ENCODE results near the gene RAMACL. TPM values are rescaled to one million over a fixed set of nuclear protein-coding genes. Genes with fewer than 3 reads are reported as not detected.

RAMACL gene
- total and polyA plus RNA-seq, 4 donors, result 0.22 to 0.59 (median 0.31) TPM

DNA sequence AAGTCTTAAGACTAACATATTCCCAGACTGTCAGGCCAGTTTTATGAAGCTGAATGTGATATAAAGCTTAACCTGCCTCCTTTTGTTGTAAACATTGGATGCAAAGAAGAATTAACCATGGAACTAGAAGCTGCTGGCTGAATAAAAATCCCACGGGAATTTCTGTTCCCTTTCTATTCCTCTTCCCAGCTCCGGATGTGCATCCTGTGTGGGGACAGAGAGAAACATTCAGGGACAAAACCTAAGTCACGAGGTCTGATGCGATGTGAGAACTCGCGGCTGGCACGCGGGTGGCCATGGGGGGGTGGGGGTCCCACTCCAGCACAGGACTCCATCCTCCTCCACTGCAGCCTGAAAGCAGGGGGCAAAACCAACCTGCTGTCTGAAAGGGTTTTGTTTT, 32.2 kb downstream of the RAMACL start:
- no peaks in the 10 kb centered on the region for H3K9me3 ChIP-seq (ENCODE audit: control insufficient read depth in 4 of 4, low read length in 3 of 4)
- H3K27ac ChIP-seq (ENCODE audit: low read depth in 1 of 2, low read length in 2 of 2), result peak overlapping the region in 1 of 2 donors; percentile 58
- no peak overlapping the region for H3K9ac ChIP-seq (ENCODE audit: low read depth in 1 of 2, low read length in 2 of 2)
- TF ChIP-seq, protein P1, sequence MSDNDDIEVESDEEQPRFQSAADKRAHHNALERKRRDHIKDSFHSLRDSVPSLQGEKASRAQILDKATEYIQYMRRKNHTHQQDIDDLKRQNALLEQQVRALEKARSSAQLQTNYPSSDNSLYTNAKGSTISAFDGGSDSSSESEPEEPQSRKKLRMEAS (IDR thresholded peaks at IDR 0.05), result peak; percentile 33
- TF ChIP-seq, protein P2, sequence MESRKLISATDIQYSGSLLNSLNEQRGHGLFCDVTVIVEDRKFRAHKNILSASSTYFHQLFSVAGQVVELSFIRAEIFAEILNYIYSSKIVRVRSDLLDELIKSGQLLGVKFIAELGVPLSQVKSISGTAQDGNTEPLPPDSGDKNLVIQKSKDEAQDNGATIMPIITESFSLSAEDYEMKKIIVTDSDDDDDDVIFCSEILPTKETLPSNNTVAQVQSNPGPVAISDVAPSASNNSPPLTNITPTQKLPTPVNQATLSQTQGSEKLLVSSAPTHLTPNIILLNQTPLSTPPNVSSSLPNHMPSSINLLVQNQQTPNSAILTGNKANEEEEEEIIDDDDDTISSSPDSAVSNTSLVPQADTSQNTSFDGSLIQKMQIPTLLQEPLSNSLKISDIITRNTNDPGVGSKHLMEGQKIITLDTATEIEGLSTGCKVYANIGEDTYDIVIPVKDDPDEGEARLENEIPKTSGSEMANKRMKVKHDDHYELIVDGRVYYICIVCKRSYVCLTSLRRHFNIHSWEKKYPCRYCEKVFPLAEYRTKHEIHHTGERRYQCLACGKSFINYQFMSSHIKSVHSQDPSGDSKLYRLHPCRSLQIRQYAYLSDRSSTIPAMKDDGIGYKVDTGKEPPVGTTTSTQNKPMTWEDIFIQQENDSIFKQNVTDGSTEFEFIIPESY (IDR thresholded peaks at IDR 0.05), result no peak
- peaks cover 2 to 24% (median 8%) of the 10 kb centered on the region in 4 donors for H3K4me1 ChIP-seq (ENCODE audit: control insufficient read depth in 4 of 4, insufficient read depth in 4 of 4, low read length in 3 of 4)
- H3K4me3 ChIP-seq (ENCODE audit: low read depth in 1 of 3, low read length in 3 of 3), result no peak overlapping the region
- H3K27me3 ChIP-seq (ENCODE audit: control insufficient read depth in 4 of 4, insufficient read depth in 4 of 4, low read length in 3 of 4), result no peaks in the 10 kb centered on the region
- WGBS, result 84% methylated on average over 8 of the region's 8 CpGs
- H3K36me3 ChIP-seq (ENCODE audit: control insufficient read depth in 4 of 4, insufficient read depth in 3 of 4, low read depth in 1 of 4, low read length in 3 of 4), result no peaks in the 10 kb centered on the region
- no peak for DNase-seq (ENCODE audit: low spot score)

DNA sequence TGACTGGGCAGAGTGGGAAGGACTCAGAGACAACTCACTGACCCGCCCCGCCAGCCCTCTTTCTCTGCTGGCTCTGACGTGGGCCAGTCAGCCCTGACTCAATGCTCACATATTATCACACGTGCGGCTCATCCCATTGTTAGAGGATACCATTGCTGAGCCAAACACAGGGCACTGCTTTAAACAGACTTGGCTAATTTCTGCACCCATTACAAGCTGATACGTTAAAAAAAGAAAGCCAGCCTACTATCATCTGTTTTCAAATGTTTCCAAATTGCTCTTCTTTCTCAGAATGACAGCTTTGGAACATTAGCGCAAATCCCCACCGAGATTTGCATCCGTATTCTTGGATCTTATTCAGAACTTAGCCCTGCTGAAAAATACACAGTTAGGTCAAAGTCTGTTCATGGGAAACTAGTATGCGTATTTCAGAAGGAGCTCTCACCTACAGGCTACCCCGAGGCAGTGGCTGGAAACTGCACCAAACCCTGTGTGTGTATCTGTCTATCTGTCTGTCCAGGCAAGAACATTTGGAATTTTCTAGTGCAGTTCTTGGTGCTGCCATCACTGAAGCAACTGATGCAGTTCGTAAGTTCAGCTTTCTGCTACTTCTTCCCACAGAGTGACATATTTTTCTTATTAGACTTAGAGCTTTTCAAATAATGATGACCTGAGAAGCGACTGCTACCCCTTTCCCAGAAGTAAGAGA, 32.8 kb downstream of the RAMACL start:
- Histone ChIP-seq H3K4me1 (ENCODE audit: control insufficient read depth in 4 of 4, insufficient read depth in 4 of 4, low read length in 3 of 4) (peaks cover 2 to 24% (median 8%) of the 10 kb centered on the region in 4 donors), H3K9ac (ENCODE audit: low read depth in 1 of 2, low read length in 2 of 2) (no peak overlapping the region), H3K9me3 (ENCODE audit: control insufficient read depth in 4 of 4, low read length in 3 of 4) (no peaks in the 10 kb centered on the region), H3K27me3 (ENCODE audit: control insufficient read depth in 4 of 4, insufficient read depth in 4 of 4, low read length in 3 of 4) (no peaks in the 10 kb centered on the region), H3K4me3 (ENCODE audit: low read depth in 1 of 3, low read length in 3 of 3) (no peak overlapping the region), H3K36me3 (ENCODE audit: control insufficient read depth in 4 of 4, insufficient read depth in 3 of 4, low read depth in 1 of 4, low read length in 3 of 4) (no peaks in the 10 kb centered on the region), H3K27ac (ENCODE audit: low read depth in 1 of 2, low read length in 2 of 2) (peak overlapping the region; percentile 6 to 58)
- 59% methylated on average over 13 of the region's 13 CpGs for WGBS
- peak; percentile 37 to 74 for TF ChIP-seq HNF4A (conservative IDR thresholded peaks at IDR 0.05)
- no peak for TF ChIP-seq EGR1 (IDR thresholded peaks at IDR 0.05; ENCODE audit: low read depth in 2 of 2)
- peak in 1 of 2 donors; percentile 20 for TF ChIP-seq RAD21 (IDR thresholded peaks at IDR 0.05)
- TF ChIP-seq, protein P2 (IDR thresholded peaks at IDR 0.05), result no peak
- TF ChIP-seq JUND (IDR thresholded peaks at IDR 0.05), result no peak
- peak; percentile 2 for TF ChIP-seq SP1 (IDR thresholded peaks at IDR 0.05)
- TF ChIP-seq RXRA (IDR thresholded peaks at IDR 0.05), result peak in 1 of 2 donors; percentile 40
- TF ChIP-seq, protein P1 (IDR thresholded peaks at IDR 0.05), result peak; percentile 9
- no peak for TF ChIP-seq NR2F2 (IDR thresholded peaks at IDR 0.05)
- TF ChIP-seq, protein P3, sequence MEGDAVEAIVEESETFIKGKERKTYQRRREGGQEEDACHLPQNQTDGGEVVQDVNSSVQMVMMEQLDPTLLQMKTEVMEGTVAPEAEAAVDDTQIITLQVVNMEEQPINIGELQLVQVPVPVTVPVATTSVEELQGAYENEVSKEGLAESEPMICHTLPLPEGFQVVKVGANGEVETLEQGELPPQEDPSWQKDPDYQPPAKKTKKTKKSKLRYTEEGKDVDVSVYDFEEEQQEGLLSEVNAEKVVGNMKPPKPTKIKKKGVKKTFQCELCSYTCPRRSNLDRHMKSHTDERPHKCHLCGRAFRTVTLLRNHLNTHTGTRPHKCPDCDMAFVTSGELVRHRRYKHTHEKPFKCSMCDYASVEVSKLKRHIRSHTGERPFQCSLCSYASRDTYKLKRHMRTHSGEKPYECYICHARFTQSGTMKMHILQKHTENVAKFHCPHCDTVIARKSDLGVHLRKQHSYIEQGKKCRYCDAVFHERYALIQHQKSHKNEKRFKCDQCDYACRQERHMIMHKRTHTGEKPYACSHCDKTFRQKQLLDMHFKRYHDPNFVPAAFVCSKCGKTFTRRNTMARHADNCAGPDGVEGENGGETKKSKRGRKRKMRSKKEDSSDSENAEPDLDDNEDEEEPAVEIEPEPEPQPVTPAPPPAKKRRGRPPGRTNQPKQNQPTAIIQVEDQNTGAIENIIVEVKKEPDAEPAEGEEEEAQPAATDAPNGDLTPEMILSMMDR (IDR thresholded peaks at IDR 0.05; ENCODE audit: low read depth, low read length, missing input control), result no peak
- no peak for TF ChIP-seq GABPA (IDR thresholded peaks at IDR 0.05 in 1 of 2, conservative IDR thresholded peaks at IDR 0.05 in 1 of 2)
- no peak for DNase-seq (ENCODE audit: low spot score)
